ENCODE measurements around the gene IMPA2.
"Not testable (repeated sequence)": the region's sequence is repeated elsewhere in the genome, so short reads cannot be mapped to it uniquely, and the experiment has no call there.

The IMPA2 gene

GRCh38 chr18:12068316-12068949 lies 87.1 kb downstream of the IMPA2 start:
- H3K27me3 ChIP-seq, H3K9me3 ChIP-seq, H3K36me3 ChIP-seq, DNase-seq, H3K4me1 ChIP-seq: not testable (repeated sequence)
- intact Hi-C loops (cut with DNase I; ENCODE audit: low total_unique reads): loop anchor here (10.0 kb wide), 1 partner anchor 166 kb away; no protein-coding TSS in a partner anchor
- Histone ChIP-seq H3K27ac (peak overlapping the region in 1 of 2 donors; percentile 17), H3K4me3 (peak overlapping the region; percentile 28 to 37)
- peak; percentile 49 to 51 for TF ChIP-seq CTCF (IDR thresholded peaks at IDR 0.05)

GRCh38 chr18:12068950-12069320 lies 87.6 kb downstream of the IMPA2 start:
- H3K27me3 ChIP-seq: no peaks in the 10 kb centered on the region
- no peak for DNase-seq
- H3K36me3 ChIP-seq: no peaks in the 10 kb centered on the region
- intact Hi-C loops (cut with DNase I; ENCODE audit: low total_unique reads): loop anchor here (10.0 kb wide), 1 partner anchor 166 kb away; no protein-coding TSS in a partner anchor
- H3K27ac ChIP-seq: peak overlapping the region in 1 of 2 donors; percentile 17
- no peaks in the 10 kb centered on the region for H3K9me3 ChIP-seq
- no peaks in the 10 kb centered on the region for H3K4me1 ChIP-seq
- no peak for TF ChIP-seq CTCF (IDR thresholded peaks at IDR 0.05)
- H3K4me3 ChIP-seq: peak overlapping the region; percentile 28 to 37

- H3K36me3 ChIP-seq; H3K9me3 ChIP-seq; H3K27me3 ChIP-seq; H3K4me3 ChIP-seq; DNase-seq; H3K4me1 ChIP-seq; intact Hi-C loops (cut with DNase I; ENCODE audit: low total_unique reads); H3K27ac ChIP-seq: not testable (repeated sequence)
Measured at GRCh38 chr18:12071066-12071465, 89.8 kb downstream of the IMPA2 start.

- no peaks in the 10 kb centered on the region for H3K27me3 ChIP-seq
- no peak for DNase-seq
- no peak overlapping the region for H3K4me3 ChIP-seq
- no peaks in the 10 kb centered on the region for H3K36me3 ChIP-seq
- no peak for TF ChIP-seq CTCF (IDR thresholded peaks at IDR 0.05)
- no peaks in the 10 kb centered on the region for H3K4me1 ChIP-seq
- H3K27ac ChIP-seq: no peak overlapping the region
- no peaks in the 10 kb centered on the region for H3K9me3 ChIP-seq
- intact Hi-C loops (cut with DNase I; ENCODE audit: low total_unique reads): no loop called here
Measured at GRCh38 chr18:12072996-12073395, 91.7 kb downstream of the IMPA2 start.

- H3K36me3 ChIP-seq: no peaks in the 10 kb centered on the region
Measured at GRCh38 chr18:12074736-12075135, 93.4 kb downstream of the IMPA2 start.

More at GRCh38 chr18:12074736-12075135, 93.4 kb downstream of the IMPA2 start:
- DNase-seq: no peak
- Histone ChIP-seq H3K4me1 (peaks cover 0 to 3% (median 2%) of the 10 kb centered on the region in 4 donors), H3K27me3 (no peaks in the 10 kb centered on the region), H3K27ac (no peak overlapping the region), H3K9me3 (no peaks in the 10 kb centered on the region), H3K4me3 (no peak overlapping the region)
- intact Hi-C loops (cut with DNase I; ENCODE audit: low total_unique reads): no loop called here
- no peak for TF ChIP-seq CTCF (IDR thresholded peaks at IDR 0.05)
